Liver (tissue), 9 donors: Measurements from ENCODE around the gene BRF1. TPM values are rescaled to one million over a fixed set of nuclear protein-coding genes. Genes with fewer than 3 reads are reported as not detected.

Source experiments
- DNase-seq: peaks from one replicate; pipeline ENCODE4 v3.0.0-alpha.2; 2017; ENCODE audit warnings: low spot score
- H3K27ac ChIP-seq, 2 donors: one replicate each; pipeline ENCODE4 v1.7.0; 2013; ENCODE audit warnings: inconsistent platforms in 2 of 2, low read length in 2 of 2, control low read depth in 1 of 2, low read depth in 1 of 2, mild to moderate bottlenecking in 1 of 2
- H3K27me3 ChIP-seq, 4 donors: one replicate each; pipeline versions ENCODE4 v1.6.1 to v1.7.0; 2013; ENCODE audit warnings: low read length in 3 of 4, inconsistent platforms in 1 of 4, mild to moderate bottlenecking in 1 of 4, moderate library complexity in 1 of 4; ENCODE audit not compliant: control insufficient read depth in 4 of 4, insufficient read depth in 4 of 4
- H3K36me3 ChIP-seq, 4 donors: one replicate each; pipeline versions ENCODE4 v1.6.1 to v1.7.0; 2013; ENCODE audit warnings: low read length in 3 of 4, mild to moderate bottlenecking in 3 of 4, low read depth in 1 of 4, moderate library complexity in 1 of 4; ENCODE audit not compliant: control insufficient read depth in 4 of 4, insufficient read depth in 3 of 4
- H3K4me1 ChIP-seq, 4 donors: one replicate each; pipeline versions ENCODE4 v1.6.1 to v1.7.0; 2013; ENCODE audit warnings: low read length in 3 of 4, mild to moderate bottlenecking in 3 of 4, moderate library complexity in 1 of 4; ENCODE audit not compliant: control insufficient read depth in 4 of 4, insufficient read depth in 4 of 4
- H3K4me3 ChIP-seq, 3 donors: one replicate each; pipeline versions ENCODE4 v1.6.1 to v1.7.0; 2013; ENCODE audit warnings: low read length in 3 of 3, control low read depth in 1 of 3, low read depth in 1 of 3, mild to moderate bottlenecking in 1 of 3
- H3K9ac ChIP-seq, 2 donors: one replicate each; pipeline ENCODE4 v1.7.0; 2013; ENCODE audit warnings: low read length in 2 of 2, mild to moderate bottlenecking in 2 of 2, moderate library complexity in 2 of 2, control low read depth in 1 of 2, low read depth in 1 of 2
- H3K9me3 ChIP-seq, 4 donors: one replicate each; pipeline versions ENCODE4 v1.6.1 to v1.7.0; 2013; ENCODE audit warnings: low read length in 3 of 4; ENCODE audit not compliant: control insufficient read depth in 4 of 4
- EGR1 ChIP-seq, 2 donors: IDR thresholded peaks; 2 replicates each; pipeline ENCODE4 v1.6.1; 2016 to 2018; ENCODE audit warnings: antibody characterized with exemption in 2 of 2, low read depth in 2 of 2
- FOXA1 ChIP-seq: IDR thresholded peaks from 2 replicates; pipeline ENCODE4 v1.6.1; 2016; ENCODE audit warnings: antibody characterized with exemption
- FOXA2 ChIP-seq: IDR thresholded peaks from 2 replicates; pipeline ENCODE4 v1.6.1; 2016; ENCODE audit warnings: antibody characterized with exemption
- GABPA ChIP-seq, 2 donors: IDR thresholded peaks in 1 of 2; conservative IDR thresholded peaks in 1 of 2; 2 replicates each; pipeline ENCODE4 v1.6.1; 2016; ENCODE audit warnings: antibody characterized with exemption in 2 of 2, mild to moderate bottlenecking in 1 of 2, moderate library complexity in 1 of 2
- HNF4A ChIP-seq, 2 donors: conservative IDR thresholded peaks; 2 replicates each; pipeline ENCODE4 v1.6.1; 2016; ENCODE audit warnings: antibody characterized with exemption in 2 of 2, mild to moderate bottlenecking in 2 of 2
- HNF4G ChIP-seq: IDR thresholded peaks from 2 replicates; pipeline ENCODE4 v1.6.1; 2016; ENCODE audit warnings: antibody characterized with exemption
- JUND ChIP-seq, 2 donors: IDR thresholded peaks; 2 replicates each; pipeline ENCODE4 v1.6.1; 2016; ENCODE audit warnings: antibody characterized with exemption in 2 of 2
- NR2F2 ChIP-seq: IDR thresholded peaks from 2 replicates; pipeline ENCODE4 v1.6.1; 2016; ENCODE audit warnings: antibody characterized with exemption
- RAD21 ChIP-seq, 2 donors: IDR thresholded peaks; 2 replicates each; pipeline ENCODE4 v1.6.1; 2016; ENCODE audit warnings: antibody characterized with exemption in 2 of 2, mild to moderate bottlenecking in 2 of 2
- RXRA ChIP-seq, 2 donors: IDR thresholded peaks; 2 replicates each; pipeline ENCODE4 v1.6.1; 2017 to 2018; ENCODE audit warnings: antibody characterized with exemption in 2 of 2, mild to moderate bottlenecking in 1 of 2
- SP1 ChIP-seq: IDR thresholded peaks from 2 replicates; pipeline ENCODE4 v1.6.1; 2018; ENCODE audit warnings: antibody characterized with exemption, mild to moderate bottlenecking
- TAF1 ChIP-seq: conservative IDR thresholded peaks from 2 replicates; pipeline ENCODE4 v1.6.1; 2016; ENCODE audit warnings: antibody characterized with exemption, mild to moderate bottlenecking
- YY1 ChIP-seq: IDR thresholded peaks from 2 replicates; pipeline ENCODE4 v1.6.1; 2016; ENCODE audit warnings: antibody characterized with exemption, mild to moderate bottlenecking
- WGBS: extraction: QIAGEN DNeasy Blood & Tissue Kit; methylation state at CpG from one replicate; pipeline ENCODE4 v1.1.7; 2013; 5-methylcytosine and 5-hydroxymethylcytosine counted together
- polyA plus RNA-seq, 2 donors: library from polyadenylated mRNA; stranded (reverse) in 1 of 2; unstranded in 1 of 2; fragments of 200-250 nt in 1 of 2; fragments of >200 nt in 1 of 2; fragmentation: Nextera tagmentation in 1 of 2; extraction: Ambion mirVana in 1 of 2; gene quantifications; one replicate each; pipeline versions ENCODE4 v1.2.1 to v1.2.3, GENCODE V29; 2013 to 2015
- total RNA-seq, 2 donors: library from RNA; depleted of rRNA; stranded (reverse); fragments of >200 nt; gene quantifications; one replicate each; pipeline ENCODE4 v1.2.3, GENCODE V29; 2014
- TF ChIP-seq, protein P1 (sequence below): IDR thresholded peaks from 2 replicates; pipeline ENCODE4 v1.6.1; 2016; ENCODE audit warnings: antibody characterized with exemption
- TF ChIP-seq, protein P2 (sequence below): IDR thresholded peaks from 2 replicates; pipeline ENCODE4 v1.6.1; 2016; ENCODE audit warnings: antibody characterized with exemption
- TF ChIP-seq, protein P3 (sequence below): IDR thresholded peaks from 2 replicates; pipeline ENCODE4 v1.6.1; 2016; ENCODE audit warnings: antibody characterized with exemption
- TF ChIP-seq, protein P4 (sequence below): fragments of 150-350 bp; IDR thresholded peaks from 2 replicates; pipeline ENCODE4 v1.5.1; 2017; ENCODE audit warnings: improper control_type of control experiment, low read depth, low read length; ENCODE audit not compliant: missing input control
- TF ChIP-seq, protein P5 (sequence below): IDR thresholded peaks from 2 replicates; pipeline ENCODE4 v1.6.1; 2016; ENCODE audit warnings: antibody characterized with exemption, mild to moderate bottlenecking
- donor health status: healthy.
- donor health status: healthy.
- donor health status: healthy.
- donor health status: healthy.
- donor health status: healthy.

Gene BRF1
- total and polyA plus RNA-seq, 4 donors: 4.6 to 24.1 (median 10.6) TPM

DNA sequence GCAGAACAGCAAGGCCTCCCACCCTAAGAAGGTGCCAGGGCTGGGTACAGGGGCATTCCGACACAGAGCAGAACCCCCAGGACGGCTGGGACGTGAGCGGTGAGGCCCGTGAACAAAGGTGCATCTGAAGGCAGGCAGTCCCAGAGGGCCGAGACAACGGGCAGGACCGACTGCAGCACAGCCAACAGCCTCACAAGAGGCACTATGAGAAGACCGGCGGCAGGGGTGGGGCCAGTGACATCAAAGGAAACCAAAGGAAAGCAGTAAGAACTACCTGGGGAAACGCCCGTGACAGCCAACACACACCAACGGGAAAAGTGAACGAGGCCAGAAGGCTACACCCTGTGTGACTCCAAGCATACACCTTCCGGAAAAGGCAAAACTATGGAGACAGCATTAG, 43.3 kb downstream of the BRF1 start:
- no peaks in the 10 kb centered on the region for H3K4me1 ChIP-seq
- no peak overlapping the region for H3K27ac ChIP-seq
- DNase-seq: no peak
- H3K4me3 ChIP-seq: no peak overlapping the region
- peaks cover 0 to 5% (median 0%) of the 10 kb centered on the region in 4 donors for H3K36me3 ChIP-seq
- TF ChIP-seq NR2F2 (no peak), FOXA2 (no peak), GABPA (IDR thresholded peaks at IDR 0.05 in 1 of 2, conservative IDR thresholded peaks at IDR 0.05 in 1 of 2) (no peak), SP1 (no peak), TAF1 (no peak), HNF4A (conservative IDR thresholded peaks at IDR 0.05) (no peak), RXRA (IDR thresholded peaks at IDR 0.05) (no peak), RAD21 (IDR thresholded peaks at IDR 0.05) (no peak), FOXA1 (no peak), YY1 (no peak), HNF4G (no peak), EGR1 (IDR thresholded peaks at IDR 0.05; ENCODE audit: low read depth in 2 of 2) (no peak), JUND (IDR thresholded peaks at IDR 0.05) (no peak)
- TF ChIP-seq, protein P1, sequence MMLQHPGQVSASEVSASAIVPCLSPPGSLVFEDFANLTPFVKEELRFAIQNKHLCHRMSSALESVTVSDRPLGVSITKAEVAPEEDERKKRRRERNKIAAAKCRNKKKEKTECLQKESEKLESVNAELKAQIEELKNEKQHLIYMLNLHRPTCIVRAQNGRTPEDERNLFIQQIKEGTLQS: no peak
- TF ChIP-seq, protein P2, sequence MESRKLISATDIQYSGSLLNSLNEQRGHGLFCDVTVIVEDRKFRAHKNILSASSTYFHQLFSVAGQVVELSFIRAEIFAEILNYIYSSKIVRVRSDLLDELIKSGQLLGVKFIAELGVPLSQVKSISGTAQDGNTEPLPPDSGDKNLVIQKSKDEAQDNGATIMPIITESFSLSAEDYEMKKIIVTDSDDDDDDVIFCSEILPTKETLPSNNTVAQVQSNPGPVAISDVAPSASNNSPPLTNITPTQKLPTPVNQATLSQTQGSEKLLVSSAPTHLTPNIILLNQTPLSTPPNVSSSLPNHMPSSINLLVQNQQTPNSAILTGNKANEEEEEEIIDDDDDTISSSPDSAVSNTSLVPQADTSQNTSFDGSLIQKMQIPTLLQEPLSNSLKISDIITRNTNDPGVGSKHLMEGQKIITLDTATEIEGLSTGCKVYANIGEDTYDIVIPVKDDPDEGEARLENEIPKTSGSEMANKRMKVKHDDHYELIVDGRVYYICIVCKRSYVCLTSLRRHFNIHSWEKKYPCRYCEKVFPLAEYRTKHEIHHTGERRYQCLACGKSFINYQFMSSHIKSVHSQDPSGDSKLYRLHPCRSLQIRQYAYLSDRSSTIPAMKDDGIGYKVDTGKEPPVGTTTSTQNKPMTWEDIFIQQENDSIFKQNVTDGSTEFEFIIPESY: no peak
- TF ChIP-seq, protein P3, sequence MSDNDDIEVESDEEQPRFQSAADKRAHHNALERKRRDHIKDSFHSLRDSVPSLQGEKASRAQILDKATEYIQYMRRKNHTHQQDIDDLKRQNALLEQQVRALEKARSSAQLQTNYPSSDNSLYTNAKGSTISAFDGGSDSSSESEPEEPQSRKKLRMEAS: no peak
- TF ChIP-seq, protein P4, sequence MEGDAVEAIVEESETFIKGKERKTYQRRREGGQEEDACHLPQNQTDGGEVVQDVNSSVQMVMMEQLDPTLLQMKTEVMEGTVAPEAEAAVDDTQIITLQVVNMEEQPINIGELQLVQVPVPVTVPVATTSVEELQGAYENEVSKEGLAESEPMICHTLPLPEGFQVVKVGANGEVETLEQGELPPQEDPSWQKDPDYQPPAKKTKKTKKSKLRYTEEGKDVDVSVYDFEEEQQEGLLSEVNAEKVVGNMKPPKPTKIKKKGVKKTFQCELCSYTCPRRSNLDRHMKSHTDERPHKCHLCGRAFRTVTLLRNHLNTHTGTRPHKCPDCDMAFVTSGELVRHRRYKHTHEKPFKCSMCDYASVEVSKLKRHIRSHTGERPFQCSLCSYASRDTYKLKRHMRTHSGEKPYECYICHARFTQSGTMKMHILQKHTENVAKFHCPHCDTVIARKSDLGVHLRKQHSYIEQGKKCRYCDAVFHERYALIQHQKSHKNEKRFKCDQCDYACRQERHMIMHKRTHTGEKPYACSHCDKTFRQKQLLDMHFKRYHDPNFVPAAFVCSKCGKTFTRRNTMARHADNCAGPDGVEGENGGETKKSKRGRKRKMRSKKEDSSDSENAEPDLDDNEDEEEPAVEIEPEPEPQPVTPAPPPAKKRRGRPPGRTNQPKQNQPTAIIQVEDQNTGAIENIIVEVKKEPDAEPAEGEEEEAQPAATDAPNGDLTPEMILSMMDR: no peak
- TF ChIP-seq, protein P5, sequence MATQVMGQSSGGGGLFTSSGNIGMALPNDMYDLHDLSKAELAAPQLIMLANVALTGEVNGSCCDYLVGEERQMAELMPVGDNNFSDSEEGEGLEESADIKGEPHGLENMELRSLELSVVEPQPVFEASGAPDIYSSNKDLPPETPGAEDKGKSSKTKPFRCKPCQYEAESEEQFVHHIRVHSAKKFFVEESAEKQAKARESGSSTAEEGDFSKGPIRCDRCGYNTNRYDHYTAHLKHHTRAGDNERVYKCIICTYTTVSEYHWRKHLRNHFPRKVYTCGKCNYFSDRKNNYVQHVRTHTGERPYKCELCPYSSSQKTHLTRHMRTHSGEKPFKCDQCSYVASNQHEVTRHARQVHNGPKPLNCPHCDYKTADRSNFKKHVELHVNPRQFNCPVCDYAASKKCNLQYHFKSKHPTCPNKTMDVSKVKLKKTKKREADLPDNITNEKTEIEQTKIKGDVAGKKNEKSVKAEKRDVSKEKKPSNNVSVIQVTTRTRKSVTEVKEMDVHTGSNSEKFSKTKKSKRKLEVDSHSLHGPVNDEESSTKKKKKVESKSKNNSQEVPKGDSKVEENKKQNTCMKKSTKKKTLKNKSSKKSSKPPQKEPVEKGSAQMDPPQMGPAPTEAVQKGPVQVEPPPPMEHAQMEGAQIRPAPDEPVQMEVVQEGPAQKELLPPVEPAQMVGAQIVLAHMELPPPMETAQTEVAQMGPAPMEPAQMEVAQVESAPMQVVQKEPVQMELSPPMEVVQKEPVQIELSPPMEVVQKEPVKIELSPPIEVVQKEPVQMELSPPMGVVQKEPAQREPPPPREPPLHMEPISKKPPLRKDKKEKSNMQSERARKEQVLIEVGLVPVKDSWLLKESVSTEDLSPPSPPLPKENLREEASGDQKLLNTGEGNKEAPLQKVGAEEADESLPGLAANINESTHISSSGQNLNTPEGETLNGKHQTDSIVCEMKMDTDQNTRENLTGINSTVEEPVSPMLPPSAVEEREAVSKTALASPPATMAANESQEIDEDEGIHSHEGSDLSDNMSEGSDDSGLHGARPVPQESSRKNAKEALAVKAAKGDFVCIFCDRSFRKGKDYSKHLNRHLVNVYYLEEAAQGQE: no peak
- WGBS: 89% methylated on average over 15 of the region's 15 CpGs
- H3K27me3 ChIP-seq: no peaks in the 10 kb centered on the region
- no peaks in the 10 kb centered on the region for H3K9me3 ChIP-seq
- no peak overlapping the region for H3K9ac ChIP-seq
